Measurements from ENCODE around the gene DPEP3. TPM values are rescaled to one million over a fixed set of nuclear protein-coding genes. Genes with fewer than 3 reads are reported as not detected.

DPEP3 gene
- total RNA-seq, 1 experiment from 2014 or later, result not detected

DNA sequence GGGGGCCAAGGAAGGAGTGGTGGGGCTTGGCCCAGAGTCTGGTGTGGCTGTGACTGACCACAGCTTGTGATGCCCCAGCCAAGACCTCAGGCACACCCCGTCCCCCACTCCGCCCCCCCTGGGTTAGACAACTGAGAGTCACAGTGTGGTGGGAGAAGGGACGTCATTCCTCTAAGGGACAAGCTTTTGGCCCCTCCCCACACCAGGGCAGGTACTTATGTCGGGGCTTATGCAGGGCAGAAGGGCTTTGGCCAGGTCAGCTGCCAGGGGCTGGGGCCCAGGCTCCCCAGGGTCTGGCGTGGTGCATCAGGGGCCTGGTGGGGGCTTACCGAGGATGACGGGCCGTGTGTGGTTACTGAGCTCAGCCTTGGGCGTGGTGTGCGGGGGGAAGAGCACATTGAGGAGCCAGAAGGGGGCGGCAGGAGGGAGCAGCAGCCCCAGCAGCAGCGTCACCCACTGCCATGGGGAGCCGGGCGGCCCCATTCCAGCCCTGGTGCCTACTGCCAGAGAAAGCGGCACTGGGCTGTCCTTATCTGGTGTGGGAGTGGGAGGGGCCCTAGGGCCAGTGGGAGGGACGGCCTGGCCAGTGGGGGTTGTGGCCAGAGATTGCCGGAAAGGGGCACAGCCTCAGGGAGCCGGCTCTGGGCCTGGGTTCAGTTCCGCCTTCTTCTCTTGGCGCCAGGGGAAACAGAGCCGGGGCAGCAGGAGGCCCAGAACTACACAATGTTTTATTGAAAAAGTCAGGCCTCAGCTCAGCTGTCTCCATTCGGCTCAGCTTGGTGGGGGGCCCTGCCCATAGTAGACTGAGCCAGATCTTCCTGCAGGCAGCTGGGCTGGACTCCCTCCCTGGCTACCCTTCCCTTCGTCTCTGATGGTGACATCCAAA lies 36.4 kb downstream of the DPEP3 start, which contains the start of gene LCAT:
LCAT (minus strand) TSS at position 502 of the 886 bp plus-strand sequence; CDS start at position 483, 19 bp downstream.
- no peak within 1 kb of the TSS for H2AFZ ChIP-seq (ENCODE audit: low read length)
- H3K4me2 ChIP-seq (ENCODE audit: low read length), result no peak within 1 kb of the TSS
- BruUV-seq (replicated peaks), result no TSS peak
- no peaks in the 10 kb centered on the region for H3K79me2 ChIP-seq (ENCODE audit: low read length)
- H4K20me1 ChIP-seq (ENCODE audit: low read length), result no peaks in the 10 kb centered on the region
- intact Hi-C loops (cut with micrococcal nuclease), result no loop called here
- no peak within 1 kb of the TSS for H3K27ac ChIP-seq (ENCODE audit: low read length)
- ATAC-seq, result no peak
- POLR2A ChIA-PET (ENCODE audit: unreplicated experiment), result no interaction called here
- H3K9me2 ChIP-seq (replicated peaks; ENCODE audit: low read length), result no peaks in the 10 kb centered on the region
- H3F3A ChIP-seq (ENCODE audit: low read length, unreplicated experiment), result no peaks in the 10 kb centered on the region
- no peaks in the 10 kb centered on the region for H3K27me3 ChIP-seq (ENCODE audit: low read length)
- TF ChIP-seq EZH2phosphoT487 (IDR thresholded peaks at IDR 0.05; ENCODE audit: borderline replicate concordance, low read length) (no peak), EZH2 (IDR thresholded peaks at IDR 0.05; ENCODE audit: low read length, unreplicated experiment) (no peak)
- TF ChIP-seq, protein P1, sequence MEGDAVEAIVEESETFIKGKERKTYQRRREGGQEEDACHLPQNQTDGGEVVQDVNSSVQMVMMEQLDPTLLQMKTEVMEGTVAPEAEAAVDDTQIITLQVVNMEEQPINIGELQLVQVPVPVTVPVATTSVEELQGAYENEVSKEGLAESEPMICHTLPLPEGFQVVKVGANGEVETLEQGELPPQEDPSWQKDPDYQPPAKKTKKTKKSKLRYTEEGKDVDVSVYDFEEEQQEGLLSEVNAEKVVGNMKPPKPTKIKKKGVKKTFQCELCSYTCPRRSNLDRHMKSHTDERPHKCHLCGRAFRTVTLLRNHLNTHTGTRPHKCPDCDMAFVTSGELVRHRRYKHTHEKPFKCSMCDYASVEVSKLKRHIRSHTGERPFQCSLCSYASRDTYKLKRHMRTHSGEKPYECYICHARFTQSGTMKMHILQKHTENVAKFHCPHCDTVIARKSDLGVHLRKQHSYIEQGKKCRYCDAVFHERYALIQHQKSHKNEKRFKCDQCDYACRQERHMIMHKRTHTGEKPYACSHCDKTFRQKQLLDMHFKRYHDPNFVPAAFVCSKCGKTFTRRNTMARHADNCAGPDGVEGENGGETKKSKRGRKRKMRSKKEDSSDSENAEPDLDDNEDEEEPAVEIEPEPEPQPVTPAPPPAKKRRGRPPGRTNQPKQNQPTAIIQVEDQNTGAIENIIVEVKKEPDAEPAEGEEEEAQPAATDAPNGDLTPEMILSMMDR (conservative IDR thresholded peaks at IDR 0.05; ENCODE audit: low read depth, low read length), result no peak
- DNase-seq, result no peak
- H3K4me3 ChIP-seq (ENCODE audit: low read length), result no peak within 1 kb of the TSS
- H3K9me3 ChIP-seq (ENCODE audit: low read length), result no peaks in the 10 kb centered on the region
- H3K36me3 ChIP-seq (ENCODE audit: low read depth, low read length), result no peaks in the 10 kb centered on the region
- no peaks in the 10 kb centered on the region for H3K4me1 ChIP-seq (ENCODE audit: insufficient read depth, low read length)
- CTCF ChIA-PET, result no interaction called here
- H3K9ac ChIP-seq (ENCODE audit: low read length), result no peak within 1 kb of the TSS

DNA sequence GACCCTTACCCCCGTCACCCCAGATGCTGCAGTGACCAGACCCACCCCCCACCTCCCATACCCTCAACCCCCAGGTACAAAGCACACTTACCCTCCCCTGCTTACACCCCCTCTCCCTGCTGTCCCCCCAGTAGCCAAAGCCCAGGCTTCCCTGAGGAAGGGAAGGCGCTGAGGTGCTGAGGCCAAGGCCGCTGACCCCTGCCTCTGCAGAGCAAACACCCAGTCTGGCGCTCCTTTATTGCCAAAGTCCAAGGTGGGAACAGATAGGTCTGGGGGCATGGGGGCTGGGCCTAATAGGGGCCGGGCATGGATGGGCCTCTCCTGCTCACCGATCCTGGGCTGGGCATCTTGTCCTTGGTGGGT lies 37.1 kb downstream of the DPEP3 start:
- intact Hi-C loops (cut with micrococcal nuclease), result no loop called here
- ATAC-seq, result no peak
- no peak overlapping the region for H3K9ac ChIP-seq (ENCODE audit: low read length)
- H3K4me1 ChIP-seq (ENCODE audit: insufficient read depth, low read length), result no peaks in the 10 kb centered on the region
- no peak for DNase-seq
- H3K4me3 ChIP-seq (ENCODE audit: low read length), result no peak overlapping the region
- H3K4me2 ChIP-seq (ENCODE audit: low read length), result no peak overlapping the region
- no peaks in the 10 kb centered on the region for H3K36me3 ChIP-seq (ENCODE audit: low read depth, low read length)
- H3K27me3 ChIP-seq (ENCODE audit: low read length), result no peaks in the 10 kb centered on the region
- no peaks in the 10 kb centered on the region for H3K79me2 ChIP-seq (ENCODE audit: low read length)
- no peak overlapping the region for H2AFZ ChIP-seq (ENCODE audit: low read length)
- TF ChIP-seq EZH2 (IDR thresholded peaks at IDR 0.05; ENCODE audit: low read length, unreplicated experiment) (no peak), EZH2phosphoT487 (IDR thresholded peaks at IDR 0.05; ENCODE audit: borderline replicate concordance, low read length) (no peak)
- TF ChIP-seq, protein P1 (conservative IDR thresholded peaks at IDR 0.05; ENCODE audit: low read depth, low read length), result no peak
- no peaks in the 10 kb centered on the region for H3F3A ChIP-seq (ENCODE audit: low read length, unreplicated experiment)
- ChIA-PET CTCF (no interaction called here), POLR2A (ENCODE audit: unreplicated experiment) (no interaction called here)
- H4K20me1 ChIP-seq (ENCODE audit: low read length), result no peaks in the 10 kb centered on the region
- no peaks in the 10 kb centered on the region for H3K9me3 ChIP-seq (ENCODE audit: low read length)
- BruUV-seq (replicated peaks), result no TSS peak
- H3K9me2 ChIP-seq (replicated peaks; ENCODE audit: low read length), result no peaks in the 10 kb centered on the region
- no peak overlapping the region for H3K27ac ChIP-seq (ENCODE audit: low read length)
